ENCODE measurements around the gene GATA6.

GRCh38 chr18:22214731-22215528 lies 45.5 kb downstream of the GATA6 start:
- TF ChIP-seq CTCF (IDR thresholded peaks at IDR 0.05 in 2 of 3, conservative IDR thresholded peaks at IDR 0.05 in 1 of 3; ENCODE audit: control insufficient read depth in 2 of 3, extremely low read depth in 1 of 3, insufficient read depth in 1 of 3, low read depth in 3 of 3, low read length in 3 of 3): no peak
- TF ChIP-seq MTA3 (IDR thresholded peaks at IDR 0.05; ENCODE audit: borderline replicate concordance, low read length): no peak
- no peak for TF ChIP-seq RFX5 (IDR thresholded peaks at IDR 0.05; ENCODE audit: low read depth, low read length)
- TF ChIP-seq PBX3 (IDR thresholded peaks at IDR 0.05; ENCODE audit: insufficient replicate concordance, low read depth, low read length): no peak
- TF ChIP-seq CEBPB (IDR thresholded peaks at IDR 0.05; ENCODE audit: borderline replicate concordance in 1 of 2, low read depth in 2 of 2, low read length in 2 of 2): no peak
- no peak for TF ChIP-seq NR2C2 (IDR thresholded peaks at IDR 0.05; ENCODE audit: borderline replicate concordance, control insufficient read depth, insufficient read length, low read depth)
- TF ChIP-seq ZBED1 (IDR thresholded peaks at IDR 0.05; ENCODE audit: borderline replicate concordance): no peak
- TF ChIP-seq EZH2 (IDR thresholded peaks at IDR 0.05; ENCODE audit: borderline replicate concordance, control insufficient read depth, low read depth, low read length): no peak
- TF ChIP-seq MXI1 (IDR thresholded peaks at IDR 0.05; ENCODE audit: low read depth, low read length): no peak
- TF ChIP-seq REST (IDR thresholded peaks at IDR 0.05; ENCODE audit: low read depth, low read length): no peak
- no peak for TF ChIP-seq EP300 (IDR thresholded peaks at IDR 0.05; ENCODE audit: borderline replicate concordance in 1 of 2, control insufficient read depth in 1 of 2, low read depth in 2 of 2, low read length in 2 of 2)

All from GM12878 (cell line).